ENCODE measurements around the gene KRTAP19-3.
"Not testable (repeated sequence)": the region's sequence is repeated elsewhere in the genome, so short reads cannot be mapped to it uniquely, and the experiment has no call there.

Gene KRTAP19-3

GRCh38 chr21:30491963-30492428 lies at the start of gene KRTAP19-3:
Gene KRTAP19-3, minus strand, starts transcription at chr21:30492013. Its CDS starts 56 bp downstream, at chr21:30491957.
- DNase-seq = no peak
- in situ Hi-C loops (cut with MboI; ENCODE audit: low pct_unique_long_range_greater_than_20kb, low sequenced_read_pairs) = no loop called here

GRCh38 chr21:30518876-30519275 lies 27.1 kb upstream of the KRTAP19-3 start:
- DNase-seq = no peak
- in situ Hi-C loops (cut with MboI; ENCODE audit: low pct_unique_long_range_greater_than_20kb, low sequenced_read_pairs) = no loop called here

- in situ Hi-C loops (cut with MboI; ENCODE audit: low pct_unique_long_range_greater_than_20kb, low sequenced_read_pairs) = no loop called here
- DNase-seq = no peak
Observed at GRCh38 chr21:30515681-30516080, 23.9 kb upstream of the KRTAP19-3 start.

- DNase-seq; in situ Hi-C loops (cut with MboI; ENCODE audit: low pct_unique_long_range_greater_than_20kb, low sequenced_read_pairs): not testable (repeated sequence)
Observed at GRCh38 chr21:30505621-30506205, 13.9 kb upstream of the KRTAP19-3 start.

GRCh38 chr21:30502041-30502440 lies 10.2 kb upstream of the KRTAP19-3 start, which contains the start of gene KRTAP19-5:
Gene KRTAP19-5, minus strand, starts transcription at chr21:30502141. Its CDS starts 51 bp downstream, at chr21:30502090.
- in situ Hi-C loops (cut with MboI; ENCODE audit: low pct_unique_long_range_greater_than_20kb, low sequenced_read_pairs) = no loop called here
- no peak for DNase-seq

GRCh38 chr21:30497065-30497464 lies 5.3 kb upstream of the KRTAP19-3 start, which contains the start of gene KRTAP19-4:
Gene KRTAP19-4, minus strand, starts transcription at chr21:30497165. Its CDS starts 55 bp downstream, at chr21:30497110.
- in situ Hi-C loops (cut with MboI; ENCODE audit: low pct_unique_long_range_greater_than_20kb, low sequenced_read_pairs) = no loop called here

GRCh38 chr21:30487336-30487735 lies 4.5 kb downstream of the KRTAP19-3 start, which contains the start of gene KRTAP19-2:
Gene KRTAP19-2, minus strand, starts transcription at chr21:30487436. Its CDS starts 88 bp downstream, at chr21:30487348.
- in situ Hi-C loops (cut with MboI; ENCODE audit: low pct_unique_long_range_greater_than_20kb, low sequenced_read_pairs) = no loop called here
- no peak for DNase-seq

More at GRCh38 chr21:30497065-30497464, 5.3 kb upstream of the KRTAP19-3 start, which contains the start of gene KRTAP19-4:
- no peak for DNase-seq

GRCh38 chr21:30486180-30486579 lies 5.6 kb downstream of the KRTAP19-3 start:
- no peak for DNase-seq
- in situ Hi-C loops (cut with MboI; ENCODE audit: low pct_unique_long_range_greater_than_20kb, low sequenced_read_pairs) = no loop called here

- no peak for DNase-seq
- in situ Hi-C loops (cut with MboI; ENCODE audit: low pct_unique_long_range_greater_than_20kb, low sequenced_read_pairs) = no loop called here
Observed at GRCh38 chr21:30482130-30482529, 9.7 kb downstream of the KRTAP19-3 start.

- DNase-seq = no peak
- in situ Hi-C loops (cut with MboI; ENCODE audit: low pct_unique_long_range_greater_than_20kb, low sequenced_read_pairs) = no loop called here
Observed at GRCh38 chr21:30480145-30480544, 11.7 kb downstream of the KRTAP19-3 start, which contains the start of gene KRTAP19-1. Gene KRTAP19-1, minus strand, starts transcription at chr21:30480367. Its CDS starts 50 bp downstream, at chr21:30480317.

- DNase-seq = no peak
- in situ Hi-C loops (cut with MboI; ENCODE audit: low pct_unique_long_range_greater_than_20kb, low sequenced_read_pairs) = no loop called here
Observed at GRCh38 chr21:30479259-30479658, 12.6 kb downstream of the KRTAP19-3 start.

- no peak for DNase-seq
- in situ Hi-C loops (cut with MboI; ENCODE audit: low pct_unique_long_range_greater_than_20kb, low sequenced_read_pairs) = no loop called here
Observed at GRCh38 chr21:30478004-30478403, 13.8 kb downstream of the KRTAP19-3 start.

GRCh38 chr21:30468900-30469714 lies 22.7 kb downstream of the KRTAP19-3 start:
- in situ Hi-C loops (cut with MboI; ENCODE audit: low pct_unique_long_range_greater_than_20kb, low sequenced_read_pairs) = no loop called here
- no peak for DNase-seq

GRCh38 chr21:30463713-30464112 lies 28.1 kb downstream of the KRTAP19-3 start:
- in situ Hi-C loops (cut with MboI; ENCODE audit: low pct_unique_long_range_greater_than_20kb, low sequenced_read_pairs) = no loop called here

GRCh38 chr21:30448514-30448913 lies 43.3 kb downstream of the KRTAP19-3 start:
- no peak for DNase-seq
- in situ Hi-C loops (cut with MboI; ENCODE audit: low pct_unique_long_range_greater_than_20kb, low sequenced_read_pairs) = no loop called here

More at GRCh38 chr21:30463713-30464112, 28.1 kb downstream of the KRTAP19-3 start:
- DNase-seq = peak; percentile 6

GRCh38 chr21:30447056-30447455 lies 44.8 kb downstream of the KRTAP19-3 start:
- peak; percentile 9 for DNase-seq
- in situ Hi-C loops (cut with MboI; ENCODE audit: low pct_unique_long_range_greater_than_20kb, low sequenced_read_pairs) = no loop called here

- in situ Hi-C loops (cut with MboI; ENCODE audit: low pct_unique_long_range_greater_than_20kb, low sequenced_read_pairs) = no loop called here
- no peak for DNase-seq
Observed at GRCh38 chr21:30444204-30444603, 47.6 kb downstream of the KRTAP19-3 start.

- in situ Hi-C loops (cut with MboI; ENCODE audit: low pct_unique_long_range_greater_than_20kb, low sequenced_read_pairs) = no loop called here
- no peak for DNase-seq
Observed at GRCh38 chr21:30443226-30443625, 48.6 kb downstream of the KRTAP19-3 start.

Measured in KBM-7 (cell line).